ENCODE measurements around the gene CFAP53.

DNA sequence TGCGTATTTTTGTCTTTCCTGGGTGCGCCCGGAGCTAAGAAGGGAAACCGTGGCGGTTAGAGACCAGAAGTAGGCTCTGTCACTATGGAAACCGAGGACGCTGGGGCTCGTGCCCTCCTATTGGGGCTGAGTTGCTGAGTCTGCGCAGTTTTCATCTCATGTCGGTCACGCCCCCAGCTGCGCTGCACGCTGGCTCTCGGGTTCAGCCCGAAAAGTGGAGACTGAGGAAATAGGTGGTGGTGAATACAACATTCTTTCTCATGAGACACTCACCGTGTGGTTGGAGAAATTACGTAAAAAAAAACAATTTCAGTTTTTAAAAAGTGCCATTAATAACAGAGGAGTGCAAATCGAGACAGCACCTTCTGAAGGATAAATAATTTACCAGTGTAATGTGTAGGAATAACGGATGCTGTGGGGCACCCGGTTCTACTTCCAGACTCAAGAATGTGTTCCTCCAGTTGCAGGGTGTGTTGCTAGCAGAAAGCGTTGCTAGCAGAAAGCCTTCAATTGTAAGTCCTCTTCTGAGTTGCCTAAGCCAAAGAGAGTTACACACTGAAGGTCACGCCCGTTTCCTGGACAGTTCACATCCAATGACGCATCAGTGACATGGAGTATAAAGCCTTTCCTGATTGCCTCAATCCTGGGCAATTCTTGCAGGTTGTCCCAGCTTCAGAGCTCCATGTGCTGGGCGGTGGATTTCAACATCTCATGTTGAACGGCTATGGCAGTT is 41.6 kb upstream of the CFAP53 start:
- no peak for TF ChIP-seq EZH2 (IDR thresholded peaks at IDR 0.05; ENCODE audit: borderline replicate concordance, low read depth, low read length, poor library complexity, severe bottlenecking)
- TF ChIP-seq, protein P1, sequence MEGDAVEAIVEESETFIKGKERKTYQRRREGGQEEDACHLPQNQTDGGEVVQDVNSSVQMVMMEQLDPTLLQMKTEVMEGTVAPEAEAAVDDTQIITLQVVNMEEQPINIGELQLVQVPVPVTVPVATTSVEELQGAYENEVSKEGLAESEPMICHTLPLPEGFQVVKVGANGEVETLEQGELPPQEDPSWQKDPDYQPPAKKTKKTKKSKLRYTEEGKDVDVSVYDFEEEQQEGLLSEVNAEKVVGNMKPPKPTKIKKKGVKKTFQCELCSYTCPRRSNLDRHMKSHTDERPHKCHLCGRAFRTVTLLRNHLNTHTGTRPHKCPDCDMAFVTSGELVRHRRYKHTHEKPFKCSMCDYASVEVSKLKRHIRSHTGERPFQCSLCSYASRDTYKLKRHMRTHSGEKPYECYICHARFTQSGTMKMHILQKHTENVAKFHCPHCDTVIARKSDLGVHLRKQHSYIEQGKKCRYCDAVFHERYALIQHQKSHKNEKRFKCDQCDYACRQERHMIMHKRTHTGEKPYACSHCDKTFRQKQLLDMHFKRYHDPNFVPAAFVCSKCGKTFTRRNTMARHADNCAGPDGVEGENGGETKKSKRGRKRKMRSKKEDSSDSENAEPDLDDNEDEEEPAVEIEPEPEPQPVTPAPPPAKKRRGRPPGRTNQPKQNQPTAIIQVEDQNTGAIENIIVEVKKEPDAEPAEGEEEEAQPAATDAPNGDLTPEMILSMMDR (conservative IDR thresholded peaks at IDR 0.05; ENCODE audit: low read depth, low read length): no peak
